ENCODE results near the gene SLC37A1.
A peak's percentile ranks its signal among the peaks of the same experiment; 100 is the strongest.

SLC37A1 gene

DNA sequence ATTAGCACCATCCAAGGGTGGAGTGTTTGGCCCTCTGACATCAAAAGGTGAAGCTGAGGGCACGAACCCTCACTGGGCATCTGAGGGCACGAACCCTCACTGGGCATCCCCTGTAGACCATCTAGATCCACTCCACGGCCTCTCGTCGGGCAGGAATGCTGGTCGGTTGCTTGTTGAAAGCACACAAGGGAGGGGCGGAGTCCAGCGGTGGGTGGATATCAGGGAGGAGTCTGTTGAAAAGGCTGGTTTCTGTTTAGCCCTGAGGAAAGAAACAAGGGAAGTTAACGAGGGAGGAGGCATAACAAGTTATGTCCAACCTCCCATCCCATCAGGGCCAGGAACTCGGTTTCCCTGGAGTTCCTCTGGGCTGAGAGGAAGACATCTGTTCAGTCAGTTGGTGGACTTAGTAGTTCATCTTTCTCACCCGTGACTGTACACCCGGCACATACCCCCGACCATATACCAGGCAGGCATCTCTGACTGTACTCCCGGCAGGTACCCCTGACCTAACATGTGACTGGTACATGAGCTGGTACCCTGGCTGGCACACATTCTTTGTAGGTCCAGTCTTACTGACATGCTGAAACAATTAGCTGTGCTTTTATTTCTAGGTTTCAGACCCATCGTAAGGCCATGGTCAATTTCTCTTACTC, 107.6 kb downstream of the SLC37A1 start:
- H3K4me3 ChIP-seq (ENCODE audit: insufficient read depth in 1 of 2, low read depth in 1 of 2, low read length in 2 of 2) = no peak overlapping the region
- no peak overlapping the region for H2BK15ac ChIP-seq (ENCODE audit: low read depth, poor library complexity, severe bottlenecking)
- no peak overlapping the region for H3K4ac ChIP-seq (ENCODE audit: low read depth in 1 of 2, low read length in 2 of 2)
- H2BK12ac ChIP-seq (ENCODE audit: low read length in 2 of 2) = no peak overlapping the region
- H3K18ac ChIP-seq (ENCODE audit: low read depth in 1 of 2, low read length in 2 of 2) = no peak overlapping the region
- no peaks in the 10 kb centered on the region for H3K79me1 ChIP-seq (replicated peaks; ENCODE audit: low read length, poor library complexity, severe bottlenecking)
- H3K36me3 ChIP-seq (ENCODE audit: control insufficient read depth in 1 of 2, insufficient read depth in 2 of 2, low read depth in 1 of 2, low read length in 2 of 2) = no peaks in the 10 kb centered on the region
- no peak overlapping the region for H4K91ac ChIP-seq (ENCODE audit: low read length)
- no peak overlapping the region for H2BK5ac ChIP-seq (ENCODE audit: low read depth, low read length, poor library complexity, severe bottlenecking)
- H2AK5ac ChIP-seq (ENCODE audit: low read length, severe bottlenecking) = peak overlapping the region; percentile 22
- peaks cover 10% of the 10 kb centered on the region for H3K4me1 ChIP-seq (ENCODE audit: control insufficient read depth, insufficient read depth, low read depth, low read length)
- no peak overlapping the region for H4K8ac ChIP-seq (ENCODE audit: low read length)
- H3K4me2 ChIP-seq (ENCODE audit: low read length, poor library complexity, severe bottlenecking) = no peak overlapping the region
- H3K27me3 ChIP-seq (ENCODE audit: control insufficient read depth in 1 of 2, insufficient read depth in 1 of 2, low read length in 2 of 2) = peaks cover 50 to 93% of the 10 kb centered on the region in 2 experiments
- no peak overlapping the region for H2AFZ ChIP-seq (ENCODE audit: low read depth, low read length)
- DNase-seq = no peak
- 84% methylated on average over 13 of the region's 15 CpGs for WGBS
- H3K9ac ChIP-seq (ENCODE audit: low read length) = no peak overlapping the region
- H3K9me3 ChIP-seq (ENCODE audit: control insufficient read depth, low read length) = no peaks in the 10 kb centered on the region
- H2BK120ac ChIP-seq (ENCODE audit: low read depth, low read length) = no peak overlapping the region
- no peak overlapping the region for H3K14ac ChIP-seq (ENCODE audit: low read length in 2 of 2)
- no peak overlapping the region for H3K27ac ChIP-seq (ENCODE audit: low read length, poor library complexity, severe bottlenecking)
- no peak overlapping the region for H3K23ac ChIP-seq (ENCODE audit: low read length in 2 of 2)

DNA sequence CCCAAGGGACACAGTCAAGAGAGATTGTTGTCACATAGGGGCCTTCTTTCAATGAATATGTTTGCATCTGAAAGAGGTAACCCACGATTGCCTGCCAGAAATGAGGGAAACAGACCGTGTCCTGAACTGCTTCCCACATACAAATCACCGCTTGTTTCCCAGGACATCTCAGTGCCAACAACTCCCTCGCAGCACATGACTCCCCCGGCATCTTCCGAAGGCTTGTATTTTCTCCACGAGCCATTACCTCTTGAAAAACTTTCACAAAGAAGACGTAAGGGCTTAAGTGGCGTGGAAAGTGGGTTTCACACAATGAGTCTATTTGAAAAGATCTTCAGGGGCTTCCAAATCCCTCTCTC, 108.1 kb downstream of the SLC37A1 start:
- Histone ChIP-seq H2BK15ac (ENCODE audit: low read depth, poor library complexity, severe bottlenecking) (no peak overlapping the region), H3K14ac (ENCODE audit: low read length in 2 of 2) (no peak overlapping the region), H3K4me3 (ENCODE audit: insufficient read depth in 1 of 2, low read depth in 1 of 2, low read length in 2 of 2) (no peak overlapping the region), H4K8ac (ENCODE audit: low read length) (no peak overlapping the region), H3K4me2 (ENCODE audit: low read length, poor library complexity, severe bottlenecking) (no peak overlapping the region), H3K9me3 (ENCODE audit: control insufficient read depth, low read length) (no peaks in the 10 kb centered on the region), H3K79me1 (replicated peaks; ENCODE audit: low read length, poor library complexity, severe bottlenecking) (no peaks in the 10 kb centered on the region), H2BK12ac (ENCODE audit: low read length in 2 of 2) (no peak overlapping the region), H3K4me1 (ENCODE audit: control insufficient read depth, insufficient read depth, low read depth, low read length) (peaks cover 10% of the 10 kb centered on the region), H3K27ac (ENCODE audit: low read length, poor library complexity, severe bottlenecking) (no peak overlapping the region), H4K91ac (ENCODE audit: low read length) (no peak overlapping the region), H3K36me3 (ENCODE audit: control insufficient read depth in 1 of 2, insufficient read depth in 2 of 2, low read depth in 1 of 2, low read length in 2 of 2) (no peaks in the 10 kb centered on the region), H3K18ac (ENCODE audit: low read depth in 1 of 2, low read length in 2 of 2) (no peak overlapping the region), H2AFZ (ENCODE audit: low read depth, low read length) (no peak overlapping the region), H2BK5ac (ENCODE audit: low read depth, low read length, poor library complexity, severe bottlenecking) (no peak overlapping the region), H3K27me3 (ENCODE audit: control insufficient read depth in 1 of 2, insufficient read depth in 1 of 2, low read length in 2 of 2) (peaks cover 50 to 93% of the 10 kb centered on the region in 2 experiments), H3K4ac (ENCODE audit: low read depth in 1 of 2, low read length in 2 of 2) (no peak overlapping the region), H2BK120ac (ENCODE audit: low read depth, low read length) (no peak overlapping the region), H3K23ac (ENCODE audit: low read length in 2 of 2) (no peak overlapping the region), H3K9ac (ENCODE audit: low read length) (no peak overlapping the region), H2AK5ac (ENCODE audit: low read length, severe bottlenecking) (no peak overlapping the region)
- WGBS = 87% methylated on average over 9 of the region's 9 CpGs
- DNase-seq = no peak

DNA sequence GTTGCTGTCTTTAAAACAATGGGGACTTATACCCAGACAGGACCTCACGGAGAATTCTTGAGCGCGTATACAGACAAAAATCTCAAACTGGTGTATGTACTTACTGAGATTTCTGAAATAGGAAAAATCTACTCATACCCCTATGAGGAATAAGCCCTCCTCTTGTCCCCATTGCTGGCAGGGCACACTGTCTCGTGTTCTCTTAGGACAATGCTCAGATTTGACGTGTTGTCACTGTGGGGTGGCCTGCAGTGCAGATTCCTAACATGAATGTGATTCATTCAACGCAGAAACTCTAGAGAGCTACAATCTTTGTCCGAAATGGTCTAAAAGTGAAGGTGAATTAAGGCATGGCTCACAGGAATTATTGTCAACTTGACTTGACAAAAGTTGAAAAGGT, 108.6 kb downstream of the SLC37A1 start:
- H3K9ac ChIP-seq (ENCODE audit: low read length) = no peak overlapping the region
- H2BK15ac ChIP-seq (ENCODE audit: low read depth, poor library complexity, severe bottlenecking) = no peak overlapping the region
- no peak overlapping the region for H3K27ac ChIP-seq (ENCODE audit: low read length, poor library complexity, severe bottlenecking)
- no peak overlapping the region for H2BK5ac ChIP-seq (ENCODE audit: low read depth, low read length, poor library complexity, severe bottlenecking)
- H4K8ac ChIP-seq (ENCODE audit: low read length) = no peak overlapping the region
- H3K18ac ChIP-seq (ENCODE audit: low read depth in 1 of 2, low read length in 2 of 2) = no peak overlapping the region
- H2AFZ ChIP-seq (ENCODE audit: low read depth, low read length) = no peak overlapping the region
- H2AK5ac ChIP-seq (ENCODE audit: low read length, severe bottlenecking) = no peak overlapping the region
- H3K9me3 ChIP-seq (ENCODE audit: control insufficient read depth, low read length) = no peaks in the 10 kb centered on the region
- no peak overlapping the region for H2BK120ac ChIP-seq (ENCODE audit: low read depth, low read length)
- H3K4ac ChIP-seq (ENCODE audit: low read depth in 1 of 2, low read length in 2 of 2) = no peak overlapping the region
- peaks cover 10% of the 10 kb centered on the region for H3K4me1 ChIP-seq (ENCODE audit: control insufficient read depth, insufficient read depth, low read depth, low read length)
- no peaks in the 10 kb centered on the region for H3K79me1 ChIP-seq (replicated peaks; ENCODE audit: low read length, poor library complexity, severe bottlenecking)
- no peak overlapping the region for H3K4me2 ChIP-seq (ENCODE audit: low read length, poor library complexity, severe bottlenecking)
- no peak overlapping the region for H4K91ac ChIP-seq (ENCODE audit: low read length)
- H3K36me3 ChIP-seq (ENCODE audit: control insufficient read depth in 1 of 2, insufficient read depth in 2 of 2, low read depth in 1 of 2, low read length in 2 of 2) = no peaks in the 10 kb centered on the region
- 86% methylated on average over 7 of the region's 7 CpGs for WGBS
- no peak overlapping the region for H3K23ac ChIP-seq (ENCODE audit: low read length in 2 of 2)
- H3K27me3 ChIP-seq (ENCODE audit: control insufficient read depth in 1 of 2, insufficient read depth in 1 of 2, low read length in 2 of 2) = peaks cover 50 to 91% of the 10 kb centered on the region in 2 experiments
- DNase-seq = no peak
- no peak overlapping the region for H2BK12ac ChIP-seq (ENCODE audit: low read length in 2 of 2)
- H3K14ac ChIP-seq (ENCODE audit: low read length in 2 of 2) = no peak overlapping the region
- H3K4me3 ChIP-seq (ENCODE audit: insufficient read depth in 1 of 2, low read depth in 1 of 2, low read length in 2 of 2) = no peak overlapping the region

GRCh38 chr21:42623694-42624093, 110.0 kb downstream of the SLC37A1 start:
- H3K9me3 ChIP-seq (ENCODE audit: control insufficient read depth, low read length) = no peaks in the 10 kb centered on the region
- no peaks in the 10 kb centered on the region for H3K36me3 ChIP-seq (ENCODE audit: control insufficient read depth in 1 of 2, insufficient read depth in 2 of 2, low read depth in 1 of 2, low read length in 2 of 2)
- peaks cover 47 to 91% of the 10 kb centered on the region in 2 experiments for H3K27me3 ChIP-seq (ENCODE audit: control insufficient read depth in 1 of 2, insufficient read depth in 1 of 2, low read length in 2 of 2)
- H2BK12ac ChIP-seq (ENCODE audit: low read length in 2 of 2) = no peak overlapping the region
- no peak overlapping the region for H4K8ac ChIP-seq (ENCODE audit: low read length)
- no peaks in the 10 kb centered on the region for H3K79me1 ChIP-seq (replicated peaks; ENCODE audit: low read length, poor library complexity, severe bottlenecking)
- no peak overlapping the region for H3K4ac ChIP-seq (ENCODE audit: low read depth in 1 of 2, low read length in 2 of 2)
- no peak overlapping the region for H2AK5ac ChIP-seq (ENCODE audit: low read length, severe bottlenecking)
- H2BK120ac ChIP-seq (ENCODE audit: low read depth, low read length) = no peak overlapping the region
- no peak overlapping the region for H3K18ac ChIP-seq (ENCODE audit: low read depth in 1 of 2, low read length in 2 of 2)
- 75% methylated on average over 7 of the region's 7 CpGs for WGBS
- no peak overlapping the region for H3K4me2 ChIP-seq (ENCODE audit: low read length, poor library complexity, severe bottlenecking)
- H3K23ac ChIP-seq (ENCODE audit: low read length in 2 of 2) = no peak overlapping the region
- no peak overlapping the region for H3K14ac ChIP-seq (ENCODE audit: low read length in 2 of 2)
- no peak overlapping the region for H2BK5ac ChIP-seq (ENCODE audit: low read depth, low read length, poor library complexity, severe bottlenecking)
- no peak for DNase-seq
- H3K4me1 ChIP-seq (ENCODE audit: control insufficient read depth, insufficient read depth, low read depth, low read length) = peaks cover 10% of the 10 kb centered on the region
- H2AFZ ChIP-seq (ENCODE audit: low read depth, low read length) = no peak overlapping the region
- H3K9ac ChIP-seq (ENCODE audit: low read length) = no peak overlapping the region
- no peak overlapping the region for H2BK15ac ChIP-seq (ENCODE audit: low read depth, poor library complexity, severe bottlenecking)
- H3K27ac ChIP-seq (ENCODE audit: low read length, poor library complexity, severe bottlenecking) = no peak overlapping the region
- H4K91ac ChIP-seq (ENCODE audit: low read length) = no peak overlapping the region
- H3K4me3 ChIP-seq (ENCODE audit: insufficient read depth in 1 of 2, low read depth in 1 of 2, low read length in 2 of 2) = no peak overlapping the region
